Measurements from ENCODE around the gene PARD6B. TPM values are rescaled to one million over a fixed set of nuclear protein-coding genes. Genes with fewer than 3 reads are reported as not detected.

Gene PARD6B
- polyA plus RNA-seq, 1 of the 3 experiments (the other 2 are of a cell fraction), result 0.49 TPM

DNA sequence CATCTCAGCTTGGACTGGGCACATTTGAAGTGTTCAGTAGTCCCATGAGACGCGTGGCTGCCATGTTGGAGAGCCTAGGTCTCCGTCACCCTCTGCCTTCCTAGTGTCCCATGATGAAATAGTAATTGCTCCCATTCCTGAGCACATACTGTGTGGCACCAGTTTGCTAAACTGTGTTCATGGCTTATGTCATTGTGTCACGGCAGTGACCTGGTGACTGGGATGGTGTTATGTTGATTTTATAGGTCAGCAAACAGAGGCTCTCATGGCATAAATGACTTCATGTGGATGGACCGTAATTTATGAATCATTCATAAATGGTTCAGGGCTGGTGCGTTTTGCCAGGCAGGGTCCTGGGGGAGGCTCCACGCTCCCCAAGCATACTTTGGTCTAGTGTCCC lies 67.3 kb downstream of the PARD6B start:
- peaks cover 24% of the 10 kb centered on the region for H3K79me2 ChIP-seq (ENCODE audit: insufficient read depth)
- no peak overlapping the region for H3K27ac ChIP-seq (ENCODE audit: low read depth in 2 of 2, low read length in 1 of 2)
- H3K36me3 ChIP-seq (replicated peaks in 1 of 2; ENCODE audit: control insufficient read depth in 1 of 2, insufficient read depth in 2 of 2, low read length in 1 of 2), result no peaks in the 10 kb centered on the region
- H3K9me3 ChIP-seq, result no peaks in the 10 kb centered on the region
- no peaks in the 10 kb centered on the region for H3K27me3 ChIP-seq (ENCODE audit: insufficient read depth)
- no peak overlapping the region for H3K4me3 ChIP-seq (ENCODE audit: low read depth in 2 of 2, low read length in 1 of 2)
- H3K9ac ChIP-seq, result no peak overlapping the region
- no peak for DNase-seq
- H3F3A ChIP-seq (replicated peaks; ENCODE audit: insufficient read depth), result peaks cover under 1% of the 10 kb centered on the region
- no peak for TF ChIP-seq CHD2 (IDR thresholded peaks at IDR 0.05; ENCODE audit: low read length, partially characterized antibody)
- no peak for TF ChIP-seq TEAD4 (IDR thresholded peaks at IDR 0.05; ENCODE audit: borderline replicate concordance, insufficient read depth)
- no peak for TF ChIP-seq EP300 (IDR thresholded peaks at IDR 0.05; ENCODE audit: borderline replicate concordance in 1 of 2, low read depth in 1 of 2, low read length in 1 of 2)
- no peak for TF ChIP-seq RFX5 (IDR thresholded peaks at IDR 0.05; ENCODE audit: low read length)
- TF ChIP-seq, protein P1, sequence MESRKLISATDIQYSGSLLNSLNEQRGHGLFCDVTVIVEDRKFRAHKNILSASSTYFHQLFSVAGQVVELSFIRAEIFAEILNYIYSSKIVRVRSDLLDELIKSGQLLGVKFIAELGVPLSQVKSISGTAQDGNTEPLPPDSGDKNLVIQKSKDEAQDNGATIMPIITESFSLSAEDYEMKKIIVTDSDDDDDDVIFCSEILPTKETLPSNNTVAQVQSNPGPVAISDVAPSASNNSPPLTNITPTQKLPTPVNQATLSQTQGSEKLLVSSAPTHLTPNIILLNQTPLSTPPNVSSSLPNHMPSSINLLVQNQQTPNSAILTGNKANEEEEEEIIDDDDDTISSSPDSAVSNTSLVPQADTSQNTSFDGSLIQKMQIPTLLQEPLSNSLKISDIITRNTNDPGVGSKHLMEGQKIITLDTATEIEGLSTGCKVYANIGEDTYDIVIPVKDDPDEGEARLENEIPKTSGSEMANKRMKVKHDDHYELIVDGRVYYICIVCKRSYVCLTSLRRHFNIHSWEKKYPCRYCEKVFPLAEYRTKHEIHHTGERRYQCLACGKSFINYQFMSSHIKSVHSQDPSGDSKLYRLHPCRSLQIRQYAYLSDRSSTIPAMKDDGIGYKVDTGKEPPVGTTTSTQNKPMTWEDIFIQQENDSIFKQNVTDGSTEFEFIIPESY (IDR thresholded peaks at IDR 0.05; ENCODE audit: borderline replicate concordance, low read depth), result no peak
- no peak for TF ChIP-seq RAD21 (IDR thresholded peaks at IDR 0.05; ENCODE audit: low read length)
- no peak for TF ChIP-seq MEF2A (IDR thresholded peaks at IDR 0.05; ENCODE audit: borderline replicate concordance, low read depth)
- TF ChIP-seq, protein P2, sequence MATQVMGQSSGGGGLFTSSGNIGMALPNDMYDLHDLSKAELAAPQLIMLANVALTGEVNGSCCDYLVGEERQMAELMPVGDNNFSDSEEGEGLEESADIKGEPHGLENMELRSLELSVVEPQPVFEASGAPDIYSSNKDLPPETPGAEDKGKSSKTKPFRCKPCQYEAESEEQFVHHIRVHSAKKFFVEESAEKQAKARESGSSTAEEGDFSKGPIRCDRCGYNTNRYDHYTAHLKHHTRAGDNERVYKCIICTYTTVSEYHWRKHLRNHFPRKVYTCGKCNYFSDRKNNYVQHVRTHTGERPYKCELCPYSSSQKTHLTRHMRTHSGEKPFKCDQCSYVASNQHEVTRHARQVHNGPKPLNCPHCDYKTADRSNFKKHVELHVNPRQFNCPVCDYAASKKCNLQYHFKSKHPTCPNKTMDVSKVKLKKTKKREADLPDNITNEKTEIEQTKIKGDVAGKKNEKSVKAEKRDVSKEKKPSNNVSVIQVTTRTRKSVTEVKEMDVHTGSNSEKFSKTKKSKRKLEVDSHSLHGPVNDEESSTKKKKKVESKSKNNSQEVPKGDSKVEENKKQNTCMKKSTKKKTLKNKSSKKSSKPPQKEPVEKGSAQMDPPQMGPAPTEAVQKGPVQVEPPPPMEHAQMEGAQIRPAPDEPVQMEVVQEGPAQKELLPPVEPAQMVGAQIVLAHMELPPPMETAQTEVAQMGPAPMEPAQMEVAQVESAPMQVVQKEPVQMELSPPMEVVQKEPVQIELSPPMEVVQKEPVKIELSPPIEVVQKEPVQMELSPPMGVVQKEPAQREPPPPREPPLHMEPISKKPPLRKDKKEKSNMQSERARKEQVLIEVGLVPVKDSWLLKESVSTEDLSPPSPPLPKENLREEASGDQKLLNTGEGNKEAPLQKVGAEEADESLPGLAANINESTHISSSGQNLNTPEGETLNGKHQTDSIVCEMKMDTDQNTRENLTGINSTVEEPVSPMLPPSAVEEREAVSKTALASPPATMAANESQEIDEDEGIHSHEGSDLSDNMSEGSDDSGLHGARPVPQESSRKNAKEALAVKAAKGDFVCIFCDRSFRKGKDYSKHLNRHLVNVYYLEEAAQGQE (IDR thresholded peaks at IDR 0.05; ENCODE audit: low read depth, low read length), result no peak
- TF ChIP-seq TCF12 (IDR thresholded peaks at IDR 0.05), result no peak
- TF ChIP-seq GATA2 (CRISPR knock-in tag; IDR thresholded peaks at IDR 0.05), result no peak
- TF ChIP-seq FOSL2 (IDR thresholded peaks at IDR 0.05; ENCODE audit: borderline replicate concordance, low read depth), result no peak
- TF ChIP-seq NFIC (IDR thresholded peaks at IDR 0.05; ENCODE audit: borderline replicate concordance), result no peak
- TF ChIP-seq GABPA (IDR thresholded peaks at IDR 0.05; ENCODE audit: low read depth), result no peak
- WGBS (ENCODE audit: low lambda C conversion rate), result 90% methylated on average over 7 of the region's 7 CpGs
- POLR2A ChIA-PET, result no interaction called here
- CTCF ChIA-PET, result interaction anchor here (0.6 to 1.6 kb wide), 3 partner anchors 57 to 133 kb away, joined by 3 to 7 read pairs (median 4); partner anchors contain the start of gene ADNP
- H3K4me2 ChIP-seq, result no peak overlapping the region
- H3K9me2 ChIP-seq, result no peaks in the 10 kb centered on the region
- H4K20me1 ChIP-seq (ENCODE audit: insufficient read depth), result no peaks in the 10 kb centered on the region
- no peak overlapping the region for H2AFZ ChIP-seq (ENCODE audit: low read depth)
- peaks cover 0 to 5% of the 10 kb centered on the region in 2 experiments; a peak in 3 of 4 replicates for H3K4me1 ChIP-seq (ENCODE audit: control insufficient read depth in 1 of 2, insufficient read depth in 2 of 2, low read depth in 1 of 2, low read length in 1 of 2)
